AG04449 (cell line): ENCODE data around the gene NDRG2.

ENCODE experiments used
- CTCF ChIA-PET: fragments of 350-600 bp; formaldehyde crosslinking; extraction: SDS; loops from one replicate; lab custom pipeline; 2021; ENCODE audit warnings: antibody characterized with exemption; lab: Yijun Ruan, JAX
- POLR2A ChIA-PET: fragments of 400-600, 350-600 bp; formaldehyde crosslinking; extraction: SDS; loops from one replicate; lab custom pipeline; 2020; ENCODE audit warnings: antibody characterized with exemption, inconsistent platforms; lab: Yijun Ruan, JAX
- DNase-seq: peaks from one replicate; pipeline ENCODE4 v3.0.0-alpha.2; 2010; ENCODE audit warnings: low read depth, low spot score
- H3K4me3 ChIP-seq: 2 replicates; pipeline ENCODE4 v1.5.1; 2011; ENCODE audit warnings: low read depth, mild to moderate bottlenecking, control low read depth, low read length
- CTCF ChIP-seq: IDR thresholded peaks from one replicate; pipeline ENCODE4 v1.5.1; 2011; ENCODE audit warnings: mild to moderate bottlenecking, moderate library complexity, low read length, control low read depth, inconsistent platforms; ENCODE audit not compliant: insufficient read depth; ENCODE audit errors: missing control alignments

Gene NDRG2

DNA sequence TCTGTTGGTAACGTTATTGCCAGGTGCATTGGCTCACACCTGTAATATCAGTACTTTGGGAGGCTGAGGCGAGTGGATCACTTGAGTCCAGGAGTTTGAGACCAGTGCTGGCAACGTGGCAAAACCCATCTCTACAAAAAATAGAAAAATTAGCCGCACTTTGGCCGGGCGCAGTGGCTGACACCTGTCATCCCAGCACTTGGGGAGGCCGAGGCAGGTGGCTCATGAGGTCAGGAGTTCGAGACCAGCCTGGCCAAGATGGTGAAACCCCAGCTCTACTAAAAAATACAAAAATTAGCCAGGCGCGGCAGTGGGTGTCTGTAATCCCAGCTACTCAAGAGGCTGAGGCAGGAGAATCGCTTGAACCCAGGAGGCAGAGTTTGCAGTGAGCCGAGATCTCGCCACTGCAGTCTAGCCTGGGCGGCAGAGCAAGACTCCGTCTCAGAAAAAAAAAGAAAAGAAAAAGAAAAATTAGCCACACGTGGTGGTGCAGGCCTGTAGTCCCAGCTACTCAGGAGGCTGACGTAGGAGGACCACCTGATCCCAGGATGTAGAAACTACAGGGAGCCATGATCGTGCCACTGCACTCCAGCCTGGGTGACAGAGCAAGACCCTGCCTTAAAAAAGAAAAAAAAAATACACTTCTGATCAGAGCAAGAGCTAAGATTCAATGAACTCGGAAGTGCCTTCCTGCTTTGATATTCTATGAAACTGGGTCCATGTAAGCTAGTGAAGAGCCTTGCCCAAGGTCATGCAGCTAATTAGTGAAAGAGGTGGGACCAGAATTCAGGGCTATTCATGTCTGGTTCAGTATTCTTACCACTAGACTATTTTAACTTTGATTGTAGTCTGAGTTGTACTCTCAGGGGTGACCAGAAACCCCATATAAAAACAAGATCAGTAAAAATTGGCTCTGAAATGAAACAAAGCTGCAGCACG, 28.6 kb upstream of the NDRG2 start:
- CTCF ChIA-PET = interaction anchor here (0.6 to 1.4 kb wide), 5 partner anchors 9 to 51 kb away, joined by 3 to 5 read pairs (median 3); no protein-coding TSS in a partner anchor
- TF ChIP-seq CTCF = no peak
- no peak overlapping the region for H3K4me3 ChIP-seq
- POLR2A ChIA-PET = no interaction called here
- no peak for DNase-seq

DNA sequence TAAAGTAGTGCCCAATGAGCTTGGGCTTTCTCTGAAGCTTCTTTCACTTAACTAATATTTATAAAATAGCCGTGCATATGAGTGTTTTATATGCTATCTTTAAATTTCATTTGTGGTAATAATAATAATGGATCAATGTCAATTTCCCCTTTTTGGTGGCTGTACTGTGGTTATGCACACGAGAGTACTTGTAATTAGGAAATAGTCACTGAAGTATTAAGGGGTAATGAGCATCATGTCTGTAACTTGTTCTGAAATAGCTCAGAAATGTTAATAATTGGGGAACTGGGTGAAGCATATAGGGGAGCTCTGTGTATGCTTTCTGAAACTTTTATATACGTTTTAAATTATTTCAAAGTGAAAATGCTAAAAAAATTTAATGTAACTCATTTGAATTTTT, 25.7 kb upstream of the NDRG2 start:
- ChIA-PET CTCF (interaction anchor here (0.8 to 3.2 kb wide), 7 partner anchors 11 to 79 kb away, joined by 3 to 12 read pairs (median 4); no protein-coding TSS in a partner anchor), POLR2A (no interaction called here)
- no peak for TF ChIP-seq CTCF
- H3K4me3 ChIP-seq = no peak overlapping the region
- no peak for DNase-seq

GRCh38 chr14:21049271-21049673, 24.4 kb upstream of the NDRG2 start:
- TF ChIP-seq CTCF = no peak
- ChIA-PET POLR2A (interaction anchor here (1.0 kb wide), 1 partner anchor 14 kb away, joined by 4 read pairs; no protein-coding TSS in a partner anchor), CTCF (interaction anchor here (0.6 to 4.4 kb wide), 12 partner anchors 14 to 58 kb away, joined by 3 to 40 read pairs (median 8); partner anchors contain the start of gene ARHGEF40)
- no peak overlapping the region for H3K4me3 ChIP-seq
- DNase-seq = no peak

DNA sequence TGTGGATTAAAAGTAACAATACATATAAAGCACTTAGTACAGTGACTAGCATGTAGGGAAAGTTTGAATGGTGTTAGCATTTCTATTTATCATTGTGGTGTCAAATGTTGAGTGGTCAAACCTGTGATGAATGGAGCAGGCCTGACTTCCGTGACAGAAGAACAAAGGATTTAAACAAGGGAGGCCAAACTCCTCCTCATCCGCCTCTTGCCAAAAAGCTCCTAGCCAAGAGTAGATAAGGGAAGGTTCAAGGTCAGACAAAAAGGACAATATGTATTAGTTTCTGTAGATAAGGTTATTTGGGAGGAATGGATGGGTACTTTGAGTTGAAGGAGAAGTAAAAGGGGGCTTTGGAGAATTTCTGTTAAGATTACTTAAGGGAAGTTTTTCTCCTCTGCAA, 23.8 kb upstream of the NDRG2 start:
- TF ChIP-seq CTCF = no peak
- no peak for DNase-seq
- no peak overlapping the region for H3K4me3 ChIP-seq
- POLR2A ChIA-PET = interaction anchor here (1.0 kb wide), 1 partner anchor 15 kb away, joined by 4 read pairs; no protein-coding TSS in a partner anchor
- CTCF ChIA-PET = interaction anchor here (0.6 to 4.4 kb wide), 15 partner anchors 9 to 58 kb away, joined by 3 to 40 read pairs (median 8); partner anchors contain the start of genes ARHGEF40, RNASE13 and RNASE8

- no peak overlapping the region for H3K4me3 ChIP-seq
- no peak for TF ChIP-seq CTCF
- ChIA-PET CTCF (interaction anchor here (0.8 to 4.4 kb wide), 17 partner anchors 8 to 60 kb away, joined by 3 to 40 read pairs (median 7); partner anchors contain the start of genes ARHGEF40, RNASE13, RNASE8 and SLC39A2), POLR2A (interaction anchor here (0.7 to 1.5 kb wide), 3 partner anchors 11 to 43 kb away, joined by 3 to 9 read pairs (median 3); partner anchors contain the start of gene ARHGEF40)
- DNase-seq = no peak
Observed at GRCh38 chr14:21047378-21047781, 22.5 kb upstream of the NDRG2 start.
